Measurements from ENCODE around the gene NELFB. TPM values are rescaled to one million over a fixed set of nuclear protein-coding genes. Genes with fewer than 3 reads are reported as not detected.

NELFB gene
- total and polyA plus RNA-seq, 4 donors: 4.7 to 24.6 (median 18.1) TPM

GRCh38 chr9:137311986-137312851, 57.1 kb downstream of the NELFB start:
- Histone ChIP-seq H3K36me3 (ENCODE audit: control insufficient read depth in 4 of 4, insufficient read depth in 3 of 4, low read depth in 1 of 4, low read length in 3 of 4) (no peaks in the 10 kb centered on the region), H3K27ac (ENCODE audit: low read depth in 1 of 2, low read length in 2 of 2) (no peak overlapping the region), H3K4me3 (ENCODE audit: low read depth in 1 of 3, low read length in 3 of 3) (no peak overlapping the region), H3K27me3 (ENCODE audit: control insufficient read depth in 4 of 4, insufficient read depth in 4 of 4, low read length in 3 of 4) (no peaks in the 10 kb centered on the region), H3K9me3 (ENCODE audit: control insufficient read depth in 4 of 4, low read length in 3 of 4) (no peaks in the 10 kb centered on the region), H3K9ac (ENCODE audit: low read depth in 1 of 2, low read length in 2 of 2) (no peak overlapping the region), H3K4me1 (ENCODE audit: control insufficient read depth in 4 of 4, insufficient read depth in 4 of 4, low read length in 3 of 4) (peaks cover 3 to 10% (median 6%) of the 10 kb centered on the region in 4 donors)
- 78% methylated on average over 28 of the region's 28 CpGs for WGBS
- no peak for TF ChIP-seq EGR1 (IDR thresholded peaks at IDR 0.05; ENCODE audit: low read depth in 2 of 2)
- TF ChIP-seq FOXA1 (IDR thresholded peaks at IDR 0.05): no peak
- TF ChIP-seq REST (IDR thresholded peaks at IDR 0.05): no peak
- no peak for TF ChIP-seq TAF1 (conservative IDR thresholded peaks at IDR 0.05)
- TF ChIP-seq HNF4G (IDR thresholded peaks at IDR 0.05): no peak
- no peak for TF ChIP-seq CTCF (IDR thresholded peaks at IDR 0.05; ENCODE audit: low read depth, low read length, missing input control)
- TF ChIP-seq NR2F2 (IDR thresholded peaks at IDR 0.05): no peak
- no peak for TF ChIP-seq RXRA (IDR thresholded peaks at IDR 0.05)
- no peak for TF ChIP-seq HNF4A (conservative IDR thresholded peaks at IDR 0.05)
- no peak for TF ChIP-seq ZBTB33 (IDR thresholded peaks at IDR 0.05)
- no peak for TF ChIP-seq GABPA (IDR thresholded peaks at IDR 0.05 in 1 of 2, conservative IDR thresholded peaks at IDR 0.05 in 1 of 2)
- TF ChIP-seq MAX (IDR thresholded peaks at IDR 0.05): no peak
- TF ChIP-seq SP1 (IDR thresholded peaks at IDR 0.05): no peak
- TF ChIP-seq ATF3 (IDR thresholded peaks at IDR 0.05): no peak
- no peak for TF ChIP-seq JUND (IDR thresholded peaks at IDR 0.05)
- TF ChIP-seq YY1 (IDR thresholded peaks at IDR 0.05): no peak
- DNase-seq (ENCODE audit: low spot score): no peak
